Loucy (cell line): Measurements from ENCODE around the gene ARHGEF33.

Source experiments
- H2AFZ ChIP-seq: fragments of 200-600 bp; sonication (generic); 2 replicates; pipeline ENCODE4 v1.6.0; 2016; ENCODE audit warnings: antibody characterized with exemption, mild to moderate bottlenecking, low read length, moderate library complexity
- H3F3A ChIP-seq: fragments of 200-600 bp; 2 replicates; pipeline ENCODE4 v1.6.0; 2016; ENCODE audit warnings: antibody characterized with exemption, low read depth, mild to moderate bottlenecking
- H3K27me3 ChIP-seq: fragments of 200-600 bp; sonication (generic); 2 replicates; pipeline ENCODE4 v1.6.1; 2014; ENCODE audit warnings: low read length, mild to moderate bottlenecking; ENCODE audit not compliant: insufficient read depth, poor library complexity, severe bottlenecking
- H3K36me3 ChIP-seq: fragments of 200-600 bp; sonication (generic); 2 replicates; pipeline ENCODE4 v1.6.1; 2016; ENCODE audit warnings: low read length; ENCODE audit not compliant: insufficient read depth
- H3K4me1 ChIP-seq: fragments of 200-600 bp; sonication (generic); 2 replicates; pipeline ENCODE4 v1.5.1; 2014; ENCODE audit warnings: low read length, mild to moderate bottlenecking; ENCODE audit not compliant: insufficient read depth, poor library complexity, severe bottlenecking
- H3K4me2 ChIP-seq: fragments of 200-600 bp; sonication (generic); 2 replicates; pipeline ENCODE4 v1.6.0; 2014; ENCODE audit warnings: antibody characterized with exemption, low read length, low read depth, mild to moderate bottlenecking; ENCODE audit not compliant: poor library complexity, severe bottlenecking
- H3K4me3 ChIP-seq: fragments of 200-600 bp; sonication (generic); 2 replicates; pipeline ENCODE4 v1.5.1; 2014; ENCODE audit warnings: low read length, mild to moderate bottlenecking, mixed read lengths; ENCODE audit not compliant: poor library complexity, severe bottlenecking
- H3K79me2 ChIP-seq: fragments of 200-600 bp; sonication (generic); 2 replicates; pipeline ENCODE4 v1.6.1; 2014; ENCODE audit warnings: low read length; ENCODE audit not compliant: insufficient read depth
- H3K9ac ChIP-seq: fragments of 200-600 bp; sonication (generic); 2 replicates; pipeline ENCODE4 v1.6.0; 2014; ENCODE audit warnings: mild to moderate bottlenecking, low read depth, low read length, moderate library complexity; ENCODE audit not compliant: poor library complexity, severe bottlenecking
- H3K9me2 ChIP-seq: fragments of 200-600 bp; sonication (generic); replicated peaks from 2 replicates; pipeline ENCODE4 v1.6.1; 2016; ENCODE audit warnings: low read depth, low read length, mixed read lengths
- H3K9me3 ChIP-seq: fragments of 200-600 bp; sonication (generic); 2 replicates; pipeline ENCODE4 v1.6.1; 2014; ENCODE audit warnings: mild to moderate bottlenecking, antibody characterized with exemption, low read length, low read depth; ENCODE audit not compliant: insufficient read depth
- H4K20me1 ChIP-seq: fragments of 200-600 bp; sonication (generic); 2 replicates; pipeline ENCODE4 v1.6.0; 2014; ENCODE audit warnings: antibody characterized with exemption, low read length, mild to moderate bottlenecking; ENCODE audit not compliant: insufficient read depth, poor library complexity, severe bottlenecking
- EZH2phosphoT487 ChIP-seq: fragments of 200-600 bp; IDR thresholded peaks from 2 replicates; pipeline ENCODE4 v1.6.1; 2018; ENCODE audit warnings: antibody characterized with exemption, mild to moderate bottlenecking, moderate library complexity, borderline replicate concordance
- TF ChIP-seq, protein P1 (sequence below): fragments of 200-600 bp; sonication (generic); conservative IDR thresholded peaks from 2 replicates; pipeline ENCODE4 v1.5.1; 2014; ENCODE audit warnings: mild to moderate bottlenecking, antibody characterized with exemption, low read length

Gene ARHGEF33

DNA sequence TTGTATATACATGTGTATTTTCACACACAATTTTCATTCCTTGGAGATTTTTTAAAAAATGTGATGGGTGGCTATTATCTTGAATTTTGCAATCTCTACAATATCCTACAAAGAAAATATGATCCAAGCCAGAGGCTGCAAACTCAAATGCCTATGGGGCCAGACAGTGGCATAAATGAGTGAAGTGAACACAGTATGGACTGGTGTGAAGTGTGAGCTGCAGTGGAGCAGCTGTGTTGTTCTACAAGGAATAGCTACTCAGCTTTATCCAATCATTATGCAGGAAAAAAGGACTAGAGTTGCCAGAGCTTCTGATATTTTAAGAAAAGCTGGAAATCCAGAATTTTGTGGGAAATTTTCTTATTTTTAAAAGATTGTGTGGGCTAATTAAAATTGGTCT, 62.1 kb downstream of the ARHGEF33 start:
- no peaks in the 10 kb centered on the region for H3K4me1 ChIP-seq
- no peaks in the 10 kb centered on the region for H3K9me3 ChIP-seq
- no peaks in the 10 kb centered on the region for H3K79me2 ChIP-seq
- H3K27me3 ChIP-seq: no peaks in the 10 kb centered on the region
- H3K9ac ChIP-seq: no peak overlapping the region
- H3K4me2 ChIP-seq: no peak overlapping the region
- H3K9me2 ChIP-seq: no peaks in the 10 kb centered on the region
- H4K20me1 ChIP-seq: no peaks in the 10 kb centered on the region
- no peak for TF ChIP-seq EZH2phosphoT487
- TF ChIP-seq, protein P1, sequence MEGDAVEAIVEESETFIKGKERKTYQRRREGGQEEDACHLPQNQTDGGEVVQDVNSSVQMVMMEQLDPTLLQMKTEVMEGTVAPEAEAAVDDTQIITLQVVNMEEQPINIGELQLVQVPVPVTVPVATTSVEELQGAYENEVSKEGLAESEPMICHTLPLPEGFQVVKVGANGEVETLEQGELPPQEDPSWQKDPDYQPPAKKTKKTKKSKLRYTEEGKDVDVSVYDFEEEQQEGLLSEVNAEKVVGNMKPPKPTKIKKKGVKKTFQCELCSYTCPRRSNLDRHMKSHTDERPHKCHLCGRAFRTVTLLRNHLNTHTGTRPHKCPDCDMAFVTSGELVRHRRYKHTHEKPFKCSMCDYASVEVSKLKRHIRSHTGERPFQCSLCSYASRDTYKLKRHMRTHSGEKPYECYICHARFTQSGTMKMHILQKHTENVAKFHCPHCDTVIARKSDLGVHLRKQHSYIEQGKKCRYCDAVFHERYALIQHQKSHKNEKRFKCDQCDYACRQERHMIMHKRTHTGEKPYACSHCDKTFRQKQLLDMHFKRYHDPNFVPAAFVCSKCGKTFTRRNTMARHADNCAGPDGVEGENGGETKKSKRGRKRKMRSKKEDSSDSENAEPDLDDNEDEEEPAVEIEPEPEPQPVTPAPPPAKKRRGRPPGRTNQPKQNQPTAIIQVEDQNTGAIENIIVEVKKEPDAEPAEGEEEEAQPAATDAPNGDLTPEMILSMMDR: no peak
- no peak overlapping the region for H2AFZ ChIP-seq
- no peak overlapping the region for H3K4me3 ChIP-seq
- no peaks in the 10 kb centered on the region for H3K36me3 ChIP-seq
- no peaks in the 10 kb centered on the region for H3F3A ChIP-seq

DNA sequence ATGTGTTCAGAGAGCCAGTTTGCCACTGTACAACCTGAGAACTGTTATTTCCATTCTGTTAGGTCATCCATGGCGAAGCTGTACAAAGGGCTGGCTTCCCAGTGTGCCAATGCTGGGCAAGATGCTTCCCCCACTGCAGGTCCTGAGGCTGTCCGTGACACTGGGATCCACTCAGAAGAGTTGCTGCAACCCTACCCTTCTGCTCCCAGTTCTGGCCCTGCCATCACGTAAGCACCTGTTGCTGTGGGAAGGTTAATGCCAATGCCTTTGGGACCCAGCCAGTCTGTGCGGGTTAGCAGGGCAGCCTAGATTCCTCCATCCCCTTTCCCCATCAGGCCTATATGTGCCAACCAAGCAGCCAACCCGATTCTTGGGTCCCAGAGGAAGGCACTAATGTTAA, 68.3 kb downstream of the ARHGEF33 start:
- no peaks in the 10 kb centered on the region for H4K20me1 ChIP-seq
- H3K4me3 ChIP-seq: no peak overlapping the region
- no peak overlapping the region for H2AFZ ChIP-seq
- H3K9me3 ChIP-seq: no peaks in the 10 kb centered on the region
- no peaks in the 10 kb centered on the region for H3K36me3 ChIP-seq
- no peak overlapping the region for H3K4me2 ChIP-seq
- TF ChIP-seq, protein P1: no peak
- no peak for TF ChIP-seq EZH2phosphoT487
- no peaks in the 10 kb centered on the region for H3K4me1 ChIP-seq
- no peaks in the 10 kb centered on the region for H3K27me3 ChIP-seq
- H3K9ac ChIP-seq: no peak overlapping the region
- H3K79me2 ChIP-seq: no peaks in the 10 kb centered on the region
- no peaks in the 10 kb centered on the region for H3K9me2 ChIP-seq
- H3F3A ChIP-seq: no peaks in the 10 kb centered on the region

DNA sequence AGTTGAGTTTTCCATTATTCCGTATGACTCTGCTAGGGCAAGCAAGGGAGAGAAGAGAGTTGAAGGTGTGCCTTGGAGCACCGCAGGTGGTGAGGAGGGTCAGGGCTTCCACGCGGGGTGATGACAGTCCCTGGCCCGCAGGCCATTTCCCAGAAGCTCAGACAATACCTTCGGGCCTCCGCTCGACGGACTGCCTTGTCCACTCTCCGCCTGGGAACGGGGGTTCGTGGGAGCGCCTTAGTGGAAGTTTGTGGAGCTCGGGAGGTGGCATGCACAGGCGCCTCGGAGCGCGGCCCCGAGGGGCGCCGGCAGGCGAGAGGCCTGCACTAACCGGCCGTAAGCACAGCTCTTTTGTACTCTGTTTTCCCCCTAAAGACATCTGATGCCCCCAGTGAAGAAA, 69.8 kb downstream of the ARHGEF33 start:
- Histone ChIP-seq H3K9me3 (no peaks in the 10 kb centered on the region), H3K4me1 (no peaks in the 10 kb centered on the region), H3K36me3 (no peaks in the 10 kb centered on the region), H2AFZ (no peak overlapping the region), H3F3A (no peaks in the 10 kb centered on the region), H3K4me2 (no peak overlapping the region), H3K79me2 (no peaks in the 10 kb centered on the region), H4K20me1 (no peaks in the 10 kb centered on the region), H3K4me3 (no peak overlapping the region), H3K9me2 (no peaks in the 10 kb centered on the region), H3K9ac (no peak overlapping the region), H3K27me3 (no peaks in the 10 kb centered on the region)
- TF ChIP-seq, protein P1: no peak
- TF ChIP-seq EZH2phosphoT487: no peak
